ENCODE measurements around the gene TMEM109.

DNA sequence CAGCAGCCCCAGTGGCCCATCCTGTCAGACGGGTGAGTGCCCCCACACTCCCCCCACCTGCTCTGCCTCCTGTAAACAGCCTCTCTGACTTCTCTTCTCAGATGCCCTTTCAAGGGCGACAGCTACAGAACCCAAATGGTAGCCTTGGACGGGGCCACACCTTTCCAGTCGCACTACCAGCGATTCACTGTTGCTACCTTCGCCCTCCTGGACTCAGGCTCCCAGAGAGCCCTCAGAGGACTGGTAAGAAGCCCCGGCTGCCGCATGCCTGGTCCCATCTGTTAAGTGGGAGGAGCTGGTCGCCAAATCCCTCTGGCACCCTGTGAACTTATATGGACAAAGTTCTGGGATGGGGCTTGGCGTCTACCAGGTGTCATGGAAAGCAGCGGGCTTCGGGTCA, 40.4 kb upstream of the TMEM109 start:
- no peak for TF ChIP-seq POLR2A (IDR thresholded peaks at IDR 0.05; ENCODE audit: low read length)
- no peak for TF ChIP-seq GATA1 (IDR thresholded peaks at IDR 0.05; ENCODE audit: low read depth, low read length)
